Peyer's patch (tissue), 4 donors: ENCODE measurements around the gene LTBP4. TPM values are rescaled to one million over a fixed set of nuclear protein-coding genes. Genes with fewer than 3 reads are reported as not detected.

Source experiments
- DNase-seq, 3 donors: peaks; one replicate each; pipeline ENCODE4 v3.0.0-alpha.2; 2017 to 2019
- H3K27ac ChIP-seq, 4 donors: fragments of 200-600 bp; sonication (generic); one replicate each; pipeline ENCODE4 v1.5.1; 2016 to 2019
- H3K27me3 ChIP-seq, 2 donors: fragments of 200-600 bp; sonication (generic); one replicate each; pipeline ENCODE4 v1.5.1; 2019
- H3K36me3 ChIP-seq, 3 donors: fragments of 200-600 bp; sonication (generic); one replicate each; pipeline ENCODE4 v1.5.1; 2016 to 2019
- H3K4me1 ChIP-seq, 4 donors: fragments of 200-600 bp; sonication (generic); one replicate each; pipeline ENCODE4 v1.5.1; 2016 to 2019
- H3K4me3 ChIP-seq, 4 donors: fragments of 200-600 bp; sonication (generic); 1 replicate in 3 of 4; 2 replicates in 1 of 4; pipeline ENCODE4 v1.5.1; 2016 to 2019; ENCODE audit warnings: mild to moderate bottlenecking in 1 of 4
- H3K9me3 ChIP-seq, 4 donors: fragments of 200-600 bp; sonication (generic); one replicate each; pipeline ENCODE4 v1.5.1; 2016 to 2019; ENCODE audit warnings: mild to moderate bottlenecking in 1 of 4
- CTCF ChIP-seq, 6 experiments: fragments of 450-650 bp in 4 of 6; fragments of 200-600 bp in 2 of 6; sonication (generic) in 1 of 6; IDR thresholded peaks; one replicate each; pipeline ENCODE4 v1.5.1; 2017 to 2019; ENCODE audit warnings: antibody characterized with exemption in 6 of 6, mild to moderate bottlenecking in 3 of 6, moderate library complexity in 1 of 6
- POLR2A ChIP-seq, 2 donors: fragments of 450-650 bp; IDR thresholded peaks; one replicate each; pipeline ENCODE4 v1.5.1; 2017; ENCODE audit warnings: antibody characterized with exemption in 2 of 2, mild to moderate bottlenecking in 2 of 2, moderate library complexity in 2 of 2
- total RNA-seq, 4 donors: library from RNA; depleted of rRNA; stranded (reverse); fragments of >200 nt; gene quantifications; one replicate each; pipeline ENCODE4 v1.1.0, GENCODE V29; 2016

The LTBP4 gene
- total RNA-seq, 4 donors from 2014 or later: 164 to 484 (median 329) TPM

DNA sequence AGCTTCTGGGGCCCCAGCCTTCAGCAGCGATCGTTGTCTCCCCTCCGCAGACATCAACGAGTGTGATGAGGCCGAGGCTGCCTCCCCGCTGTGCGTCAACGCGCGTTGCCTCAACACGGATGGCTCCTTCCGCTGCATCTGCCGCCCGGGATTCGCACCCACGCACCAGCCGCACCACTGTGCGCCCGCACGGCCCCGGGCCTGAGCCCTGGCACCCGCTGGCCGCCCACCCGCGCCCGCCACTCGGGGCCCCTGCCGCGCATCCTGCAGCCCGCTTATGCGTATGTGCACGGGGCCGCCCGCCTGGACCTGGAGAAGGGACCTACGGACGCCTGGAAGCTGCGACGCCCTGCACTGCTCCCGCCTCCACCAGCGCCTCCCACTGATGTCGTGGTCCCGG lies 28.2 kb downstream of the LTBP4 start:
- Histone ChIP-seq H3K9me3 (no peaks in the 10 kb centered on the region), H3K27me3 (no peaks in the 10 kb centered on the region), H3K4me3 (no peak overlapping the region), H3K36me3 (peaks cover 0 to 56% (median 0%) of the 10 kb centered on the region in 3 donors), H3K27ac (no peak overlapping the region), H3K4me1 (no peaks in the 10 kb centered on the region)
- TF ChIP-seq POLR2A (IDR thresholded peaks at IDR 0.05) (no peak), CTCF (IDR thresholded peaks at IDR 0.05) (no peak)
- DNase-seq: no peak

GRCh38 chr19:40630571-40631160 lies 29.5 kb downstream of the LTBP4 start:
- H3K36me3 ChIP-seq: peaks cover 0 to 45% (median 0%) of the 10 kb centered on the region in 3 donors
- TF ChIP-seq CTCF (IDR thresholded peaks at IDR 0.05) (no peak), POLR2A (IDR thresholded peaks at IDR 0.05) (no peak)
- no peaks in the 10 kb centered on the region for H3K9me3 ChIP-seq
- H3K27ac ChIP-seq: no peak overlapping the region
- DNase-seq: no peak
- H3K27me3 ChIP-seq: no peaks in the 10 kb centered on the region
- H3K4me1 ChIP-seq: no peaks in the 10 kb centered on the region
- no peak overlapping the region for H3K4me3 ChIP-seq

GRCh38 chr19:40632311-40633036 lies 31.3 kb downstream of the LTBP4 start:
- no peak overlapping the region for H3K4me3 ChIP-seq
- H3K9me3 ChIP-seq: no peaks in the 10 kb centered on the region
- H3K27me3 ChIP-seq: no peaks in the 10 kb centered on the region
- peaks cover 0 to 27% (median 0%) of the 10 kb centered on the region in 3 donors for H3K36me3 ChIP-seq
- no peak for TF ChIP-seq CTCF (IDR thresholded peaks at IDR 0.05)
- TF ChIP-seq POLR2A (IDR thresholded peaks at IDR 0.05): no peak
- DNase-seq: no peak
- no peak overlapping the region for H3K27ac ChIP-seq
- no peaks in the 10 kb centered on the region for H3K4me1 ChIP-seq

DNA sequence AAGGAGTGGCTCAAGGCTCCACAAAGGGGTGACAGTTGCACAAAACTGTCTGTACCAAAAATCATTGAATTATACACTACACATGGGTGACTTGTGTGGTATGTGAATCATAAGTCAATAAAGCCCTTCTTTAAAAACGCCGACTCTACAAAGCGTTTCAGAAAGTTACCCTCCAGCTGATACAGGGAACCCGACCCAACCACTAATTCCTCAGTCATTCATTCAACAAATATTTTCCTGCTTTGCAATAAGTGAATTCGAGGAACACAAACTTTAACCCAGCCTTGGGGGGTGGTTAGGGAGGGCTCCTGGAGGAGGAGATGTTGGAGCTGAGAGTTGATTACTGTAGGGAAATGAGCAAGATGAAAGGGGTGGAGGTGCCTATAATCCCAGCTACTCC lies 32.0 kb downstream of the LTBP4 start:
- TF ChIP-seq CTCF (IDR thresholded peaks at IDR 0.05) (no peak), POLR2A (IDR thresholded peaks at IDR 0.05) (no peak)
- no peak for DNase-seq
- no peaks in the 10 kb centered on the region for H3K9me3 ChIP-seq
- no peak overlapping the region for H3K27ac ChIP-seq
- no peaks in the 10 kb centered on the region for H3K4me1 ChIP-seq
- H3K36me3 ChIP-seq: peaks cover 0 to 20% (median 0%) of the 10 kb centered on the region in 3 donors
- no peaks in the 10 kb centered on the region for H3K27me3 ChIP-seq
- H3K4me3 ChIP-seq: no peak overlapping the region

DNA sequence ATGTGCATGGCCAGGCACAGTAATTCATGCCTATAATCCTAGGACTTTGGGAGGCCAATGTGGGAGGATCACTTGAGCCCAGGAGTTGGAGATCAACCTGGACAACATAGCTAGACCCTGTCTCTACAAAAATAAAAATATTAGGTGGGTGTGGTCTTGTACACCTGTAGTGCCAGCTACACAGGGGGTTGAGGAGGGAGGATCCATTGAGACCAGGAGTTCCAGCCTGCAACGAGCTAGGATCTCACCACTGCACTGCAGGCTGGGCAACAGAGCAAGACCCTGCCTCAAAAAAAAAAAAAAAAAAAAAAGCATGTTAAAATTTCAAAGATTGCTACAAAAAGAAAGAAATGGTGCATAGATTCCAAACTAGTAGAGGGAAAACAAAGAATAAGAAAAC lies 37.2 kb downstream of the LTBP4 start:
- H3K36me3 ChIP-seq: no peaks in the 10 kb centered on the region
- H3K4me1 ChIP-seq: peaks cover 0 to 3% (median 0%) of the 10 kb centered on the region in 4 donors
- H3K4me3 ChIP-seq: no peak overlapping the region
- TF ChIP-seq POLR2A (IDR thresholded peaks at IDR 0.05): no peak
- no peak for TF ChIP-seq CTCF (IDR thresholded peaks at IDR 0.05)
- no peaks in the 10 kb centered on the region for H3K9me3 ChIP-seq
- no peak overlapping the region for H3K27ac ChIP-seq
- DNase-seq: no peak
- no peaks in the 10 kb centered on the region for H3K27me3 ChIP-seq
